Skin epidermis (tissue), 12 donors: Measurements from ENCODE around the gene SNX8.

Experiments used
- H3K27ac ChIP-seq, 21 experiments: fragments of 200-600 bp; sonication (generic) in 11 of 21; one replicate each; pipeline ENCODE4 v1.5.0; 2020; ENCODE audit warnings: mild to moderate bottlenecking in 3 of 21, inconsistent platforms in 2 of 21, moderate library complexity in 2 of 21
- H3K4me3 ChIP-seq, 7 experiments: fragments of 200-600 bp; sonication (generic) in 2 of 7; one replicate each; pipeline ENCODE4 v1.5.0; 2020; ENCODE audit warnings: inconsistent platforms in 2 of 7, mild to moderate bottlenecking in 2 of 7, moderate library complexity in 1 of 7

The SNX8 gene

GRCh38 chr7:2231992-2232765 is 82.1 kb downstream of the SNX8 start:
- Histone ChIP-seq H3K27ac (peak overlapping the region; percentile 68 to 99 (median 87)), H3K4me3 (peak overlapping the region; percentile 78 to 100 (median 97))

- H3K27ac ChIP-seq, result no peak overlapping the region
- no peak overlapping the region for H3K4me3 ChIP-seq
These were observed 83.4 kb downstream of the SNX8 start for GRCh38 chr7:2230882-2231281.

- Histone ChIP-seq H3K4me3 (no peak overlapping the region), H3K27ac (no peak overlapping the region)
These were observed 84.0 kb downstream of the SNX8 start for GRCh38 chr7:2230226-2230625.

- no peak overlapping the region for H3K4me3 ChIP-seq
These were observed 84.8 kb downstream of the SNX8 start for GRCh38 chr7:2229467-2229866.

GRCh38 chr7:2228921-2229320 is 85.3 kb downstream of the SNX8 start:
- peak overlapping the region in 1 of 21 experiments; percentile 10 for H3K27ac ChIP-seq
- H3K4me3 ChIP-seq, result no peak overlapping the region

More at GRCh38 chr7:2229467-2229866, 84.8 kb downstream of the SNX8 start:
- peak overlapping the region in 1 of 21 experiments; percentile 10 for H3K27ac ChIP-seq

- no peak overlapping the region for H3K4me3 ChIP-seq
These were observed 86.5 kb downstream of the SNX8 start for GRCh38 chr7:2227699-2228098.

GRCh38 chr7:2225830-2226229 is 88.4 kb downstream of the SNX8 start:
- no peak overlapping the region for H3K4me3 ChIP-seq
- peak overlapping the region in 5 of 21 experiments; percentile 2 to 57 (median 27) for H3K27ac ChIP-seq

More at GRCh38 chr7:2227699-2228098, 86.5 kb downstream of the SNX8 start:
- H3K27ac ChIP-seq, result no peak overlapping the region

- peak overlapping the region in 4 of 21 experiments; percentile 1 to 57 (median 28) for H3K27ac ChIP-seq
- no peak overlapping the region for H3K4me3 ChIP-seq
These were observed 88.9 kb downstream of the SNX8 start for GRCh38 chr7:2225336-2225735.

GRCh38 chr7:2224934-2225333 is 89.3 kb downstream of the SNX8 start:
- Histone ChIP-seq H3K4me3 (no peak overlapping the region), H3K27ac (peak overlapping the region in 4 of 21 experiments; percentile 1 to 57 (median 38))

GRCh38 chr7:2224491-2224928 is 89.7 kb downstream of the SNX8 start:
- Histone ChIP-seq H3K4me3 (no peak overlapping the region), H3K27ac (peak overlapping the region in 4 of 21 experiments; percentile 1 to 57 (median 38))

GRCh38 chr7:2223321-2223720 is 90.9 kb downstream of the SNX8 start:
- H3K27ac ChIP-seq, result no peak overlapping the region
- H3K4me3 ChIP-seq, result no peak overlapping the region

- H3K4me3 ChIP-seq, result no peak overlapping the region
- H3K27ac ChIP-seq, result no peak overlapping the region
These were observed 91.7 kb downstream of the SNX8 start for GRCh38 chr7:2222516-2222915.

- no peak overlapping the region for H3K27ac ChIP-seq
- H3K4me3 ChIP-seq, result no peak overlapping the region
These were observed 93.3 kb downstream of the SNX8 start for GRCh38 chr7:2220954-2221353.

- no peak overlapping the region for H3K27ac ChIP-seq
- H3K4me3 ChIP-seq, result no peak overlapping the region
These were observed 93.7 kb downstream of the SNX8 start for GRCh38 chr7:2220506-2220905.

GRCh38 chr7:2220030-2220429 is 94.2 kb downstream of the SNX8 start:
- no peak overlapping the region for H3K4me3 ChIP-seq

GRCh38 chr7:2219606-2220005 is 94.6 kb downstream of the SNX8 start:
- Histone ChIP-seq H3K4me3 (no peak overlapping the region), H3K27ac (no peak overlapping the region)

More at GRCh38 chr7:2220030-2220429, 94.2 kb downstream of the SNX8 start:
- no peak overlapping the region for H3K27ac ChIP-seq

- Histone ChIP-seq H3K4me3 (no peak overlapping the region), H3K27ac (no peak overlapping the region)
These were observed 95.1 kb downstream of the SNX8 start for GRCh38 chr7:2219136-2219535.

- H3K4me3 ChIP-seq, result no peak overlapping the region
- no peak overlapping the region for H3K27ac ChIP-seq
These were observed 95.8 kb downstream of the SNX8 start for GRCh38 chr7:2218444-2218785.

GRCh38 chr7:2217716-2218443 is 96.4 kb downstream of the SNX8 start:
- H3K4me3 ChIP-seq, result no peak overlapping the region
- no peak overlapping the region for H3K27ac ChIP-seq

- Histone ChIP-seq H3K27ac (no peak overlapping the region), H3K4me3 (no peak overlapping the region)
These were observed 97.0 kb downstream of the SNX8 start for GRCh38 chr7:2217206-2217605.

GRCh38 chr7:2215851-2216250 is 98.4 kb downstream of the SNX8 start:
- no peak overlapping the region for H3K27ac ChIP-seq
- no peak overlapping the region for H3K4me3 ChIP-seq
